A172 (cell line): Measurements from ENCODE around the gene DOLK. TPM values are rescaled to one million over a fixed set of nuclear protein-coding genes. Genes with fewer than 3 reads are reported as not detected.
"Not testable (repeated sequence)": the region's sequence is repeated elsewhere in the genome, so short reads cannot be mapped to it uniquely, and the experiment has no call there.

Experiments used
- DNase-seq: peaks from one replicate; pipeline ENCODE4 v3.0.0-alpha.2; 2015; ENCODE audit warnings: low spot score
- total RNA-seq: library from RNA; depleted of rRNA; stranded (reverse); fragments of >200 nt; shearing (Covaris generic); gene quantifications from 2 replicates; pipeline ENCODE4 v1.2.3, GENCODE V29; 2014; rRNA removed

DOLK gene
- 56.7 and 57.4 TPM in 2 replicates for total RNA-seq

DNA sequence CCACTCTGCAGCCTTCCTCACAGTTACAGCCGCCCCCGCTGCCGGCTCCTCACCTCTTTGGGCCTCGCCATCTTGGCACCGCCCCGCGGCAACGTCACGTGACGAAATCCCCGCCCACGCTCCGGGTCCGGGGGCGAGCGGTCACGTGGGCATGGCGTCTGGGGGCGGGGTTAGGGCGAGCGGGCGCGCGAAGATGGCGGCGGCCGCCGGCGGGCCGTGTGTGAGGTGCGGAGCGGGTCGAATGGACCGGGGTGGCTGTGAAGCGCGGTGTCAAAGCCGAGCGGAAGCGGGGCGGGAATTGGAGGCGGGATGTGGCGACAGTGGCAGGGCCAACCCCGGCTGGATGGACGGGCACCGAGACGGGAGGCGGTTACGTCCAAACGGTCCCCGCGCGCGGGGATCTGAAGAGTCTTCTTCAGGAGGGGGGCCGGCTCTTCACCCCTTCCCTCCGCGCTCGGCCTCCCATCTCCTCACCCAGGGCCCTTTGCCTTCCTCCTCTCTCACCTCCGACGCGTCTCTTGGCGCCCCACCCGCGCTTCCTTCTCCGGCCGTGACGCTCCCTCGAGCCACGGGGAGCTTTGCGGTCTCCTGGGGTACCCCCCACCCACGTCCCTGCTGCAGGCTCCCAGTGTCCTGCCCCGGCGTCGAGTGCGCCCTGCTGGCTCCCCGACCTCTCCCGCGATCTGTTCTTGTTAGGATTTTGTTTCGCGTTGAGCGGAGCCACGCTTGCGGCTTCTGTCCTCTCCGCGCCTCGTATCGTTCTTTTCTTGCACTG lies at the start of gene DOLK, which contains the start of gene NUP188:
Gene DOLK (minus strand): TSS at position 77 of the 775 bp plus-strand sequence. CDS start 300 bp downstream, outside the sequence.
Gene NUP188 (plus strand): TSS at position 173 of the 775 bp plus-strand sequence. CDS start 21 bp downstream, at position 194.
- peak; percentile 80 for DNase-seq

DNA sequence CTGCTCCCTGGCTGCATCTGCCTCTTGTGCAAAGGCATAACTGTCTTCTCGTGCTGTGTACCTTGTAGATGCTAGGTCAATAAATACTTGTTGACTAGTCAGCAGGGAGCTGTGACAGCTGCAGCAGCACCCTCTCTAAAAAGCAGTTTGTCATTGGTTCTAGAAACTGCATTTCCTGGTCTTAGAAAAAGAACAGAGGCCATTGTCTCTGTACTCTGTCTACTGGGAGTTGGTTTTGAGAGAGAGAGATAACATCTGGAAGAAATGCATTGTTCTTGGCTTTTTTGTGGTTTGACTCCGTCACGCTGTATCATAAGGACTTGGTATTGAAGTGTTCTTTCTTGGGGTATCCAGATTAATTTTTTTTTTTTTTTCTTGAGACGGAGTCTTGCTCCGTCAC lies 48.4 kb upstream of the DOLK start:
- DNase-seq: no peak

DNA sequence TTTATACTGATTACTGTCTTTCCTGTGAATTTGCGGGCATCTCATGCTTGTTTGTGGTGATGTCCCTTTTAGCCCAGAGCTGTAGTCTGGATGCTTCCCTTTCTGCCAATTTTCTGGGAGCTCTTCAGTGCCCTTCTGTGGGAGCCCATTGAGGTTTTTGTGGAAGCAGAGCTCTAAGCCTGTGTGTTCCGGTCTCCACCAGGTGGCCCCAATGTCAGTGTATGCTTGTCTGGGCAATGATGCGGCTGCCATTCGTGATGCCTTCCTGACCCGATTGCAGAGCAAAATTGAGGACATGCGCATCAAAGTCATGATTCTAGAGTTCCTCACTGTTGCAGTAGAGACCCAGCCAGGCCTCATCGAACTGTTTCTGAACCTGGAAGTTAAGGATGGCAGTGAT lies 45.6 kb upstream of the DOLK start:
- no peak for DNase-seq

DNA sequence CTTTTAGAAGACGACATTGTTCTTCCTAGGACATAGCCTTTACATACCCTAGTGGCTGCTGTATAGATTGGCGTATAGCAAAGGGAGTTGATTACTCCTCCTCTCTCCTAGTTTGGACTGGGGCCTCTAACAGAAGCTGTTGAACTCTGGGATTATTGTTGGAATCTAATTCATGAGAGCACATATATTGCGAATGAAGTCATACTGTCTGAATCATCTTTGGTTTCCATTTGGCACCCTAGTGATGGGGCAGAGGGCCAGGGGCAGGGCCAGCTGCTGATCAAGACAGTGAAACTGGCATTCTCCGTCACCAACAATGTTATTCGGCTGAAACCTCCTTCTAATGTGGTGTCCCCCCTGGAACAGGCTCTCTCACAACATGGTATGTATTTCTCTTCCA lies 40.4 kb upstream of the DOLK start:
- DNase-seq: peak; percentile 93

DNA sequence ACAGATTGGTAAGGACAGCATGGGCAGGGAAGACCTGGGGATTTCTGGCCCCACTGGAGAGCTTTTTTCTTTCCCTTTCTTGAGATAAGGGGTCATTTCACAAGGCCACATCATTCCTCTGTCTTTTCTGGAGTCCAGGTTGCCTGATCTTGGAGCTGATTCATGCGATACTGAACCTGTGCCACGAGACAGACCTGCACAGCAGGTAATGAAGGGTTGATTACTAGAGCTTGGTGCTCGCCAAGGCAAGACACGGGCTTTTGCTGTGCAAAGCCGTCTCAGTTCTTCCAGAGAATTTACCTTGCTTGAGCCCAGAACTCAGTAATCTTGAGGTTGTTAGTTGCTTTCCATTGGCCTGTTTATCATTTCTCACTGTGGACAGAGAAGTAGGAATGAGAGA lies 39.3 kb upstream of the DOLK start:
- DNase-seq: no peak

DNA sequence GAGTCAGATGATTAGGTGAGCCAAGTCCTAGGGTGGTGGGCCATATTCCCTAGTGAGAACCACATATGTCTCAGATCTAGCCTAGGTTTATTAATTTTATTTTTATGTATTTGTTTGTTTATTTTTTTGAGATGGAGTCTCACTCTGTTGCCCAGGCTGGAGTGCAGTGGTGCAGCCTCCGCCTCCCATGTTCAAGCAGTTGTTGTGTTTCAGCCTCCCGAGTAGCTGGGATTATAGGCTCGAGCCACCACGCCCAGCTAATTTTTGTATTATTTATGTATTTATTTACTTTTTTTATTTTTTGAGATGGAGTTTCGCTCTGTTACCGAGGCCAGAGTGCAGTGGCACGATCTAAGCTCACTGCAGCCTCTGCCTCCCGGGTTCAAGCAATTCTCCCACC lies 36.1 kb upstream of the DOLK start:
- DNase-seq: no peak

DNA sequence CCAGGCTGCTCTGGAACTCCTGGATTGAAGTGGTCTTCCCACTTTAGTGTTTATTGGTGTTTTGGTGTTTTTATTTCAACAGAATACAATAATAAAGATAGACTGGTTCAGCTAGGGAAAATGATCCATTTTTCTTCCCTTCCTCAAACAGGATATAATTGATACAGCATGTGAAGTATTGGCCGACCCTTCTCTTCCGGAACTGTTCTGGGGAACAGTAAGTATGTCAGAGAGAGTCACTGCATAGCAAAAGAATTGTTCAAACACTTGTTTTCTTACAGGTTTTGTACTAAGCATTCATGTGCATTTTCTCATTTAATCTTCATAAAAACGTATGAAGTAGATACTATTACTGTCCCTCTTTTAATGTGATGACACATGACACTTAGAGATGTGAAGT lies 31.7 kb upstream of the DOLK start:
- no peak for DNase-seq

DNA sequence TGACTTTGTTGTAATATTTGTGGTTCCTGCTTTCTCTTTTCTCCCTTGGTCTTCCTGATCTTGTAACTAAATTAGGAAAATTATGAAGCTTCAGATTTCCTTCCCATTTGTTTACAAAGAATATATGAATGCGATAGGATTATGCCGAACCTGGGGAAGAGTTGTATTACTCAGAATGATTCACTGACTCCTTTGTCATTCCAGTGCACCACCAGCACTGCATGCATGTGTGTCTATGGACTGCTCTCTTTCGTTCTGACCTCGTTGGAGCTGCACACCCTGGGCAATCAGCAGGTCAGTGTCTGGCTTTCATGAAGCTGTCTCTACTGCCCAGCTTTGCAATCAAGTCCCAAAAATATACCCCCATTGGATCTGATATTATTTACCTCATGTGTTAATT lies 25.6 kb upstream of the DOLK start:
- peak; percentile 82 for DNase-seq

DNA sequence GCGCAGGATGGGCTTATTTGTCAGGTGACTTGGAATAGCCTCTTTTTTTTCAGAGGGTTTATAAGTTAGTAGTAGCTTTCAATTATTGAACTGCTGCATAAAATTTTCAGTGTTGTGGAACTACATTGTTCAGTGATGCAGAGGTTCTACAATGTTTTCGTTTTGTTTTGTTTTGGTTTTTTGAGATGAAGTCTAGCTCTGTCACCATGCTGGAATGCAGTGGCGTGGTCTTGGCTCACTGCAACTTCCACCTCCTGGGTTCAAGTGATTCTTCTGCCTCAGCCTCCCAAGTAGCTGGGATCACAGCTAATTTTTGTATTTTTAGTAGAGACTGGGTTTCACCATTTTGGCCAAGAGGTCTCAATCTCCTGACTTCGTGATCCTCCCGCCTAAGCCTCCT lies 22.1 kb upstream of the DOLK start:
- no peak for DNase-seq

DNA sequence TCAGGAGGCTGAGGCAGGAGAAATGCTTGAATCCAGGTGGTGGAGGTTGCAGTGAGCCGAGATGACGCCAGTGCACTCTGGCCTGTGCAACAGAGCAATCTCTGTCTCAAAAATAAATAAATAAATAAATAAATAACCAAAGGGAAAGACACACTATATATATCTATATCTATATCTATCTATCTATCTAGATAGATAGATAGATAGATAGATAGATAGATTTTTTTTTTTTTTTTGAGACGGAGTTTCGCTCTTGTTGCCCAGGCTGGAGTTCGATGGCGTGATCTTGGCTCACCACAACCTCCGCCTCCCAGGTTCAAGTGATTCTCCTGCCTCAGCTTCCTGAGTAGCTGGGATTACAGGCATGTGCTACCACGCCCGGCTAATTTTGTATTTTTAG lies 14.0 kb upstream of the DOLK start:
- not testable (repeated sequence) for DNase-seq

DNA sequence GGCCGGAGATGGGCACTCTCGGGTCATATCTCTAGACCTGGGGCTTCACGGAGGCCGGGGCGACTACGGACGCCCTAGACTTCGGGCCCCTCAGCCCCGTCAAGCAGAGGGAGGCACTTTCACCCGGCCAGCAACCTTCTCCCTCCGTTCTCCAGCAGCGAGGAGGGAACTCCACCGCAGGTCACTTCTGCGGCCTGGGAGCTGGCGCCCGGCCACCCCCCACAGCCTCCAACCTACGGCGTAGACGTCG lies 201 bp downstream of the DOLK start:
- no peak for DNase-seq

DNA sequence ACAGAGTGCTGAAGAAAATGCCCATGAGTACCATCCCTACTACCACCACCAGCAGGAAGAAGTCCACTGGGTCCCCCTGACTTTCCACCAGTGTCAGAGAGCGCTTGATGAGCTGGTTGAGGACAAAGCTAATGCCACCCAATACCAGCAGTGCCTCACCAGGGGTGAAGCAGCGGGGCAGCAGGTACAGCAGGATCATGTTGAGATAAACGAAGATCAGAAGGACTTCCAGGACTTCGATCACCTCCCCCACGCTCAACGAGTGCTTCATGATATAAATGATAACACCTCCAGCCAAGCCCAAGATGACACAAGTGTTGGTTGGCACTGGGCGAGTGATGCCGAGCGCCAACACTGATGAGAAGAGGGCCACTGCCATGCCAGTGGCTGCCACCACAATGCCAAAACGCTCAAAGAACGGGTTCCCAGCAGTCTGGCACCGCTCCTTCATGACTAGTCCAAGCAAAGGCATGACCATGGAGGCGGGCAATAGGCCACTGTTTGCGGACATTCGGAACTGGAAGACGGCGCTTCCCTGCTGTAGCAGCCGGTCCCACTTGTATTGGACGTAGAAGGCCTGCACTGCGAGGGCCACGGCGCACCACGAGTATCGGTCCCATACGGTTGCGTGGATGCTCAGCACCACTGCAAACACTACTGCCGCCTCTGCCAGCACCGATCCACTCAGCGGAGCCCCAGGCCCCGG lies 679 bp downstream of the DOLK start:
- no peak for DNase-seq

DNA sequence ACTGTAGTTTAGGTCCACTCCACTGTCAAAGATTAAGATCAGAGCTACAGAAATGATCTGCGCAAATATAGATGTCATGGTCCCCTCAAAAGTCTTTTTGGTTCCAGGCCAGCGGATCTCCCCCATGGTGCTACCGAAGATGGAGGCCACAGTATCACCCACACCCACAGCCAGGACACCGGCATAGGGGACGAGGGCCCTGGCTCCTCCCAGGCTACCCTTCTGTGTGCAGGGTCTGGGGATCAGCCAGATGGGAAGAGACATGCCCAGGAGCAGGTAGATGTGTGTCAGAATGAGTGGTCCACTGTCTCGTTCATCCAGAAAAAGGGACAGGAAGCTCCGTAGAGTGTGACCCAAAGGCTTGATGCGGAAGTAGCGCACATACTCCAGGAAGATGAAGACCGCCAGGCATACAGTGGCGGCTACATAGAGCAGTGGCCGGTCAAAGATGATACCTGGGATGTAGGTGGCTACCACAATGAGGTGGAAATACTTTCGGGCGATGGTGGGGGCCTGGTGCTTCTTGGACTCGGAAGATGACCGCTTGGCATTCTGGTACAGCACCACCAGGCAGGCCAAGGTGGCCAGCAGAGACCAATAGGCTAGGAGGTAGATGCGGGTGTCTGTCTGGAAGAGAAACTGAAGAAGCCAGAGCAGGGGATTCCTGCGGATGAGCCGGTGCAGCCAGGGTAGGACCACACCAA lies 1.5 kb downstream of the DOLK start:
- no peak for DNase-seq

DNA sequence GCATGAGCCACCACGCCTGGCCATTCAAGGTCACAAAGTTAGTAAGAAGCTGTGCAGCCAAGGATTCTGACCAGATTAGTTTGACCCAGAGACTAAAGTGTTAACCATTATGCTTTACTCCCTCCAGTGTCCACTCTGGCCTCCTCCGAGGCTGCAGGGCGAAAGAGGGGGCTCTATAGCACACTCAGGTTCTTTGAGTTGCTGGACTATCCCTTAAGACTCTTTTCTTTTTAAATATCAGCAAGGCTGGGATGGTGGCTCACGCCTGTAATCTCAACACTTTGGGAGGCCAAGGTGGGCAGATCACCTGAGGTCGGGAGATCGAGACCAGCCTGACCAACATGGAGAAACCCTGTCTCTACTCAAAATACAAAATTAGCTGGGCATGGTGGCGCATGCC lies 2.4 kb downstream of the DOLK start:
- DNase-seq: not testable (repeated sequence)

DNA sequence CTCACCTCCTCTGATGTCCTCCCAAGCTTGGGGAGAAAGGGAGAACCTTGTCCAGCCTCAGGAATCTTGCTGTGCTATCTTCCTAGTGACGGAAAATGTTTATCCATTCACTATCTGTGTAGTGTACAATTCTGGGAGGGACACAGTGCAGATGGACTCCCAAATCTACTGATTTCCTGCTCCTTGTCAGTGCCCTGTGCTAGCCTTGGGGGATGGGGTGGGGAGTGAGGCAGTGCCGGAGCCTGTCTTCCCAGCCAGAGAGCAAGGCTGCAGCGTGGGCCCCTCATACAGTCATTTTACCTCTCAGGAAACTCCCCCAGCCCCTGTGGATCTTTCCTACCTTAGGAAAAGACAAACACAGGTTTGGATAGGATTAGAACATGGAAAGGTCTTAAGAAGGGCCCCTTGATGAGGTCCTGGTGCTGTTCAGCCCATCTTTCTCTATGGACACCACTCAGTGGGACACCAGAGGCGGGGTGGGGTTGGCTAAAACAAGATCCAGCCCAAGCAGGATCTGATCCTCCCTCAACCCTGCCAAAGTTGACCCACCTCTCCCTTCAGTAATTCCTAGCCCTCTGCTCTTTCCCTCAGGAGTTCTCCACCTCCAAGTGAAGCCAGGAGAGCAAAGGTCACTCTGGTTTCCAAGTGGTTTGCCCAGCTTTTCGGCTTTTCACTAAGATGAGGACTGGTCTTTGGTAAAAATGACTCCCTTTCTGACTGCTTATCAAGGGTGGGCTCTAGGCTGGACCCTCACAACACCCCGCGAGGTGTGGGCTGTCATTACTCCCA lies 3.4 kb downstream of the DOLK start:
- DNase-seq: no peak

DNA sequence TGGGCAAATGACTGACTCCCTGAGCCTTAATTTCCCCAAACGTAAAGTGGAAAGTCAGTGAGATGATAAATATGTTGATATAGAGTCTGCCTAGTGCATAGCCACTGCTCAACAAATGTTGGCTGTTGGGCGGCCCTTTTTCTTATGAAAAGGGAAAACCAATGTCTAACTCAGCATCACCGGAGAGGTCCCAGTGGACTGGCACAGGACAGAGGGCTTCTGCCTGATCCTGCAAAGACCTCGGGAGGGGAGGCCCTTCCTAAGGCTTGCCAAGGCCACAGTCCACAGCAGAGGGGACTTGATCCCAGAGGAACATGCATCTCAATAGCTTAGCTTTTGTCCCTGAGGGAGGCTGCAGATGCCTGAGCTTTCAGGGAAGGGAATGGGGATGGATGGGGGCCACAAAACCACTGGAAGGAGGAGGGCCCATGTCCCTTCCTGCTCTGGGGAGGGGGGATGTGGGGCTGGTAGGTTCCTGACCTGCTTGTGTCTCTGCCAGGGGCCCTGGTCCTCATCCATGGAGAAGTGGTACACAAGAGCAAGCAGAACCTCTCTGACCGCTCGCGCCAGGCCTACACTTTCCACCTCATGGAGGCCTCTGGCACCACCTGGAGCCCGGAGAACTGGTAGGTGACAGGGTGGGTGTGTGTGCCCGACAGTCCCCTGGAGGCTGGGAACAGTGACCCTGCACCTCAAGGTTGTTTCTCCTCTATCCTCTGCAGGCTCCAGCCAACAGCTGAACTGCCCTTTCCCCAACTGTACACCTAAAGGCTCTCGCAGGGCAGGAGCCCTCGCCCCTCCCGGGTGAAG lies 6.3 kb downstream of the DOLK start:
- DNase-seq: no peak

DNA sequence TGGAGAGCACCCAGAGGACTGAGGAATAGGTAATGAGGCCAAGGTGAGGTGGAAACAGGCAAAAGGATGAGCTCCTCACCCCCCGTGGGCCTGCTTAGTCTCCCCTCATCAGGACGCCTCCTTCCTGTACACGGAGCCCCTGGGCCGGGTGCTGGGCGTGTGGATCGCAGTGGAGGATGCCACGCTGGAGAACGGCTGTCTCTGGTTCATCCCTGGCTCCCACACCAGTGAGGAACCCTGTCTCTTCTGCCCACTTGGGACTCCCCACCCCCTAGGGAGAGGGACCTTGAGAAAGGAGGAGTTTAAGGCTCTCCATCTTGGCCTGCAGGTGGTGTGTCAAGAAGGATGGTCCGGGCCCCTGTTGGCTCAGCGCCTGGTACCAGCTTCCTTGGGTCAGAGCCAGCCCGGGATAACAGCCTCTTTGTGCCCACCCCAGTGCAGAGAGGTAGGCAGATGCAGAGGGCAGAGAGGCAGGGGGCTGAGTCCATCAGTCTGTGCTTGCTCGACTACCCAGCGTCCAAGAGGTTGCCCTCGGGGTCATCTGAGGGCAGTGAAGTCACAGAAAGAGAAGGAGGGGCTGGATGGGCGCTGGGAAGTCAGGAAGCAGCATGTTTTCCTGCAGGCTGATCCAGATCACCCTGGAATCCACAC lies 7.0 kb downstream of the DOLK start:
- DNase-seq: no peak

DNA sequence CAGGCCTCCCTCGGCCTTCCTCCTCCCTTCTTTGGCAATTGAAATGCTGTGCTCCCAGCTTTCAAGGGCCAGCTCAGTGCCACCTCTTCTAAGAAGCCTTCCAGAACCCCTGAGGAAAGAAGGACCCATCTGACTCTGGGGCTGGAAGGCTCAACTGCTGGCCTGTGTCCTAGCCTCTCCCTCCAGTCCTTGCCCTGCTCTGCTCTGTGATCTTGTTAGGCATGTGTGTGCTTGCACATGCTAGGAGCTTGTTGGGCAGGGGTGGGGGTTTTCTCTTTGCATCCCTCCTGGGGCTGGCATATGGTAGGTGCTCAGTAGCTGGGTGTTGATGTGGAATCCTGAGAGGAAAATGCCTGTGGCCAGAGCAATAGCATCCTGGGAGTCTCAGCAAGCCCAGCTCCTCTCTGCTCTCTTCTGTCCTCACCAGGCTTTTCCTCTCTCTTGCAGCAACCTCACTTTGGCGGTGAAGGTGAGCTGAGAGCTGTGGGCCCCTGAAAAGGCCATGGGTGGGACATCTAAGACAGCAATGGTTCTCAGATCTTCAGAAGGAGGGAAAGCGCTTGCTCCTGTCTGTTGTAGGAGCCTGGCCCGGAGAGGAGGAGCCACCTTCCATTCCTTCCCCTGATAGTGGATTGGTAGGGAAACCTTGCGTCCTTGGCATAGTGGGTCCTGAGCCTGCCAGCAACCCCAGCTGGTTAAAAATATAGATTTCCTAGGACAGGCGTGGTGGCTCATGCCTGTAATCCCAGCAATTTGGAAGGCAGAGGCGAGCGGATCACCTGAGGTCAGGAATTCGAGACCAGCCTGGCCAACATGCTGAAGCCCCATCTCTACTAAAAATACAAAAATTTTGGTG lies 9.9 kb downstream of the DOLK start:
- DNase-seq: no peak

DNA sequence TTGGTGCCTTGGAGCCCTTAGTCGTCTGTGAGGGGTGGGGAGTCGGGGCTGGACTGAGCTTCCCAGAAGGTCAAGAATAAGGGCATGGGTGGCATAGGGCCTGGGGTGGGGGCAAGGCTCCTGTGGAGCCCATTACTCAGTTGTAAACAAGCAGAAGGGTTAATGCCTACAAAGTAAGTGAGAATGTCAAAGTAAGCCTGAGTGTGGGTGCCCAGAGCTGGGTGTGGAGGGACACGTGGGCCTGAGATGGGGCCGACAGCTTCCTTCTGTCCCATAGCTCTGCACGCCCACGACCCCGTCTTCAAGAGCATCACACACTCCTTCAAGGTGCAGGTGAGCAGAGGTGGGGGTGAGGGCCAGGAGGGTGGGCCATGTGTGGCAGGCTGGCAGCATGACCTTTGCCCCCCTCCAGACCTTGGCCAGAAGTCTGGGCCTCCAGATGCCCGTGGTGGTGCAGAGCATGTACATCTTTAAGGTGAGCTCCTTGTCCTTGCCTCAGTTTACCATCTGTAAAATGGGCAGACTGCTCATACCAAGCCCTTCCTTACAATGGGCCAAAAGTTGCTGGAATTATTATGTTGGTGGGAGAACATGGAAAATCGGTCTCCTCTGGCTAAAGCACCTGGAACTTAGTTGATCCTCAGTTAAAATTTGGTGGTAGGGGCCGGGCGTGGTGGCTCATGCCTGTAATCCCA lies 11.1 kb downstream of the DOLK start:
- DNase-seq: no peak
